WTC11 (cell line): Measurements from ENCODE around the gene FMN2. TPM values are rescaled to one million over a fixed set of nuclear protein-coding genes. Genes with fewer than 3 reads are reported as not detected.

Experiments used
- ATAC-seq: fragments of 200-7000 bp; cut with Tn5 transposase; 2 replicates; pipeline ENCODE4 v1.10.0; 2021; ENCODE audit warnings: mild to moderate bottlenecking, moderate library complexity
- CTCF ChIA-PET: fragments of 300-600 bp; sonication (Branson Sonifier 250); formaldehyde crosslinking; loops from one replicate; lab custom pipeline; 2021; ENCODE audit warnings: antibody characterized with exemption; lab: Charles Lee
- POLR2A ChIA-PET: fragments of 350-600 bp; sonication (Branson Sonifier 250); formaldehyde crosslinking; loops from one replicate; lab custom pipeline; 2021; ENCODE audit warnings: antibody characterized with exemption; lab: Charles Lee
- DNase-seq: peaks from one replicate; pipeline ENCODE4 v3.0.0; 2021; ENCODE audit warnings: low spot score
- H3K27ac Mint-ChIP-seq: 2 replicates; pipeline ENCODE4 v1.8.0; 2021; ENCODE audit warnings: mixed read lengths
- H3K27me3 Mint-ChIP-seq: 2 replicates; pipeline ENCODE4 v1.8.0; 2021; ENCODE audit warnings: low read depth, mild to moderate bottlenecking, moderate library complexity, mixed read lengths
- H3K36me3 Mint-ChIP-seq: 2 replicates; pipeline ENCODE4 v1.8.0; 2021; ENCODE audit warnings: mixed read lengths
- H3K4me1 Mint-ChIP-seq: 2 replicates; pipeline ENCODE4 v1.8.0; 2022; ENCODE audit warnings: mixed read lengths
- H3K4me3 Mint-ChIP-seq: 2 replicates; pipeline ENCODE4 v1.8.0; 2021; ENCODE audit warnings: mild to moderate bottlenecking, moderate library complexity, mixed read lengths
- H3K9me3 Mint-ChIP-seq: 2 replicates; pipeline ENCODE4 v1.8.0; 2021; ENCODE audit warnings: mixed read lengths
- ATF3 ChIP-seq: sonication (generic); formaldehyde crosslinking; conservative IDR thresholded peaks from 2 replicates; pipeline ENCODE4 v1.8.1; 2022; ENCODE audit warnings: mild to moderate bottlenecking, missing genetic modification reagents
- EMX1 ChIP-seq: fragments of 250-450 bp; sonication (Bioruptor Pico); IDR thresholded peaks from 2 replicates; pipeline ENCODE4 v1.8.0; 2021; ENCODE audit warnings: mild to moderate bottlenecking
- ERG ChIP-seq: fragments of 250-450 bp; sonication (Bioruptor Pico); IDR thresholded peaks from 2 replicates; pipeline ENCODE4 v1.8.0; 2021; ENCODE audit warnings: mild to moderate bottlenecking
- ETV6 ChIP-seq: sonication (generic); formaldehyde crosslinking; IDR thresholded peaks from 2 replicates; pipeline ENCODE4 v1.8.1; 2022; ENCODE audit warnings: mild to moderate bottlenecking, missing genetic modification reagents
- JUN ChIP-seq: sonication (generic); formaldehyde crosslinking; IDR thresholded peaks from 2 replicates; pipeline ENCODE4 v1.8.0; 2023; ENCODE audit warnings: mild to moderate bottlenecking, missing genetic modification reagents
- NFATC4 ChIP-seq: fragments of 250-450 bp; sonication (Bioruptor Pico); IDR thresholded peaks from 2 replicates; pipeline ENCODE4 v1.9.0; 2021; ENCODE audit warnings: mild to moderate bottlenecking
- NR1H2 ChIP-seq: sonication (generic); formaldehyde crosslinking; IDR thresholded peaks from 2 replicates; pipeline ENCODE4 v1.9.0; 2021; ENCODE audit warnings: mild to moderate bottlenecking, moderate library complexity, missing genetic modification reagents
- NR2C2 ChIP-seq: sonication (generic); formaldehyde crosslinking; IDR thresholded peaks from 2 replicates; pipeline ENCODE4 v1.8.0; 2022; ENCODE audit warnings: mild to moderate bottlenecking, missing genetic modification reagents
- RELA ChIP-seq: sonication (generic); formaldehyde crosslinking; IDR thresholded peaks from 2 replicates; pipeline ENCODE4 v1.8.1; 2022; ENCODE audit warnings: missing genetic modification reagents, mild to moderate bottlenecking, borderline replicate concordance
- TCF7 ChIP-seq: sonication (generic); formaldehyde crosslinking; IDR thresholded peaks from 2 replicates; pipeline ENCODE4 v1.8.0; 2022; ENCODE audit warnings: mild to moderate bottlenecking, low read depth, missing genetic modification reagents, moderate library complexity
- TP53 ChIP-seq: sonication (generic); formaldehyde crosslinking; IDR thresholded peaks from 2 replicates; pipeline ENCODE4 v1.8.1; 2023; ENCODE audit warnings: mild to moderate bottlenecking, missing genetic modification reagents
- ZMAT4 ChIP-seq: fragments of 250-450 bp; sonication (Bioruptor Pico); IDR thresholded peaks from 2 replicates; pipeline ENCODE4 v1.9.0; 2021; ENCODE audit warnings: mild to moderate bottlenecking
- ZNF317 ChIP-seq: sonication (generic); formaldehyde crosslinking; IDR thresholded peaks from 2 replicates; pipeline ENCODE4 v1.8.1; 2023; ENCODE audit warnings: low read depth, mild to moderate bottlenecking, moderate library complexity, missing genetic modification reagents, borderline replicate concordance
- ZNF423 ChIP-seq: fragments of 250-450 bp; sonication (Bioruptor Pico); IDR thresholded peaks from 2 replicates; pipeline ENCODE4 v2.1.2; 2022; ENCODE audit warnings: mild to moderate bottlenecking, moderate library complexity
- total RNA-seq: library from RNA; stranded (reverse); gene quantifications from 3 replicates; pipeline ENCODE4 v1.2.3, GENCODE V29; 2021
- TF ChIP-seq, protein P1 (sequence below): fragments of 250-450 bp; sonication (Bioruptor Pico); IDR thresholded peaks from 2 replicates; pipeline ENCODE4 v2.1.2; 2022; ENCODE audit warnings: mild to moderate bottlenecking, moderate library complexity
- TF ChIP-seq, protein P2 (sequence below): sonication (generic); formaldehyde crosslinking; IDR thresholded peaks from 2 replicates; pipeline ENCODE4 v1.8.1; 2023; ENCODE audit warnings: mild to moderate bottlenecking, missing genetic modification reagents
- TF ChIP-seq, protein P3 (sequence below): sonication (generic); formaldehyde crosslinking; IDR thresholded peaks from 2 replicates; pipeline ENCODE4 v1.8.1; 2023; ENCODE audit warnings: mild to moderate bottlenecking, missing genetic modification reagents
- TF ChIP-seq, protein P4 (sequence below): sonication (generic); formaldehyde crosslinking; IDR thresholded peaks from 2 replicates; pipeline ENCODE4 v1.8.0; 2022; ENCODE audit warnings: mild to moderate bottlenecking, missing genetic modification reagents
- TF ChIP-seq, protein P5 (sequence below): sonication (generic); formaldehyde crosslinking; conservative IDR thresholded peaks from 2 replicates; pipeline ENCODE4 v1.8.1; 2023; ENCODE audit warnings: mild to moderate bottlenecking, low read depth, missing genetic modification reagents, moderate library complexity

FMN2 gene
- total RNA-seq, 1 experiment from 2014 or later = 1.8 TPM

DNA sequence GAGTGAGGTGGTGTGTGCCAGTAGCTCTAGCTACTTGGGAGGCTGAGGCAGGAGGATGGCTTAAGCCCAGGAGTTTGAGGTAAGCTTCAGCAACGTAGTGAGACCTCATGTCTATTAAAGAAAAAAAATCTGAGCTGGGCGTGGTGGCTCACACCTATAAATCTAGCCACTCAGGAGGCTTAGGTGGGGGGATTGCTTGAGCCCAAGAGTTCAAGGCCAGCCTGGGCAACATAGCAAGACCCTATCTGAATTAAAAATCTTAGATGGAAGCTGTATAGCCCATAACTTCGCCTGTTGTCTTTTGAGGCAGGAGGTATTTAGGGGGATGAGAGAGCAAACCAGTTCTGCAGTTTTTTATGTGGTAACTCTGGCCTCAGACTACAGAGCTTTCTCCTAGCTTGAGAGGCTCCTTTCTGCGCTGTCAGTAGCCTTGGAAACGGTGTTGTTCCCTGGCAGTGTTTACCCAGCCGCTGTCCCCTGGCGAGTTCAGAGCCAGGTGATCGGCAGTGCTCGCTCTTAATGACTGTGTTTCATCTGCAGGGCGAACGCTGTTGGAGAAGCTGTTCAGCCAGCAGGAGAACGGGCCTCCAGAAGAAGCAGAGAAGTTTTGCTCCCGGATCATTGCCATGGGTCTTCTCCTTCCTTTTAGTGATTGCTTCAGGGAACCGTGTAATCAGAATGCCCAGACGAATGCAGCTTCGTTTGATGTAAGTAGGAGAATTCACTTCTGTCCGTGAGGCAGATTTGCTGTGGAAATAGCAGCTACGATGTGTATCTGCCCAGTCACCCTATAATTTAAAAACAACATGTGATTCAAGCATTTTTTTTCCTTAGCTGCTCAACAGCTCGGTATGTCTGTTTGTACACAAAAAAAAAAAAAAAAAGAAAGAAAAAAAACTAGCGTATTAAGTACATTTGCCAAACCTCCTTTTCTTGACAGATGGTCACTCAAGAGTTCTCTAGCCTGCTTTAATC is 31.2 kb downstream of the FMN2 start:
- Mint-ChIP-seq H3K9me3 (peaks cover 4% of the 10 kb centered on the region; the same call in 1 of the 2 replicates), H3K27me3 (no peaks in the 10 kb centered on the region), H3K4me1 (peaks cover 2% of the 10 kb centered on the region; the same call in 1 of the 2 replicates), H3K36me3 (no peaks in the 10 kb centered on the region), H3K27ac (no peak overlapping the region), H3K4me3 (no peak overlapping the region)
- peak; percentile 60; the same call in 1 of the 2 replicates for ATAC-seq
- TF ChIP-seq, protein P1, sequence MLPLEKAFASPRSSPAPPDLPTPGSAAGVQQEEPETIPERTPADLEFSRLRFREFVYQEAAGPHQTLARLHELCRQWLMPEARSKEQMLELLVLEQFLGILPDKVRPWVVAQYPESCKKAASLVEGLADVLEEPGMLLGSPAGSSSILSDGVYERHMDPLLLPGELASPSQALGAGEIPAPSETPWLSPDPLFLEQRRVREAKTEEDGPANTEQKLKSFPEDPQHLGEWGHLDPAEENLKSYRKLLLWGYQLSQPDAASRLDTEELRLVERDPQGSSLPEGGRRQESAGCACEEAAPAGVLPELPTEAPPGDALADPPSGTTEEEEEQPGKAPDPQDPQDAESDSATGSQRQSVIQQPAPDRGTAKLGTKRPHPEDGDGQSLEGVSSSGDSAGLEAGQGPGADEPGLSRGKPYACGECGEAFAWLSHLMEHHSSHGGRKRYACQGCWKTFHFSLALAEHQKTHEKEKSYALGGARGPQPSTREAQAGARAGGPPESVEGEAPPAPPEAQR (CRISPR knock-in tag) = no peak
- TF ChIP-seq ZNF317 (CRISPR knock-in tag) (no peak), JUN (CRISPR knock-in tag) (no peak), EMX1 (CRISPR knock-in tag) (no peak)
- TF ChIP-seq, protein P2, sequence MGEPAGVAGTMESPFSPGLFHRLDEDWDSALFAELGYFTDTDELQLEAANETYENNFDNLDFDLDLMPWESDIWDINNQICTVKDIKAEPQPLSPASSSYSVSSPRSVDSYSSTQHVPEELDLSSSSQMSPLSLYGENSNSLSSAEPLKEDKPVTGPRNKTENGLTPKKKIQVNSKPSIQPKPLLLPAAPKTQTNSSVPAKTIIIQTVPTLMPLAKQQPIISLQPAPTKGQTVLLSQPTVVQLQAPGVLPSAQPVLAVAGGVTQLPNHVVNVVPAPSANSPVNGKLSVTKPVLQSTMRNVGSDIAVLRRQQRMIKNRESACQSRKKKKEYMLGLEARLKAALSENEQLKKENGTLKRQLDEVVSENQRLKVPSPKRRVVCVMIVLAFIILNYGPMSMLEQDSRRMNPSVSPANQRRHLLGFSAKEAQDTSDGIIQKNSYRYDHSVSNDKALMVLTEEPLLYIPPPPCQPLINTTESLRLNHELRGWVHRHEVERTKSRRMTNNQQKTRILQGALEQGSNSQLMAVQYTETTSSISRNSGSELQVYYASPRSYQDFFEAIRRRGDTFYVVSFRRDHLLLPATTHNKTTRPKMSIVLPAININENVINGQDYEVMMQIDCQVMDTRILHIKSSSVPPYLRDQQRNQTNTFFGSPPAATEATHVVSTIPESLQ = no peak
- ChIA-PET POLR2A (no interaction called here), CTCF (interaction anchor here (0.6 to 1.8 kb wide), 3 partner anchors 11 to 159 kb away, joined by 3 to 6 read pairs (median 4); no protein-coding TSS in a partner anchor)
- peak; percentile 12 for DNase-seq

- Mint-ChIP-seq H3K27me3 (no peaks in the 10 kb centered on the region), H3K27ac (no peak overlapping the region), H3K4me3 (no peak overlapping the region), H3K36me3 (no peaks in the 10 kb centered on the region), H3K4me1 (peaks cover 2% of the 10 kb centered on the region; the same call in 1 of the 2 replicates), H3K9me3 (no peaks in the 10 kb centered on the region)
- no peak for DNase-seq
- POLR2A ChIA-PET = no interaction called here
- no peak for ATAC-seq
- CTCF ChIA-PET = no interaction called here
- TF ChIP-seq RELA (CRISPR knock-in tag) (no peak), ZMAT4 (CRISPR knock-in tag) (no peak), ATF3 (CRISPR knock-in tag) (no peak), NFATC4 (CRISPR knock-in tag) (no peak), ERG (CRISPR knock-in tag) (no peak), TP53 (CRISPR knock-in tag) (no peak), NR2C2 (CRISPR knock-in tag) (no peak), NR1H2 (no peak), TCF7 (CRISPR knock-in tag) (no peak), ETV6 (CRISPR knock-in tag) (no peak), ZNF423 (CRISPR knock-in tag) (no peak)
- TF ChIP-seq, protein P3, sequence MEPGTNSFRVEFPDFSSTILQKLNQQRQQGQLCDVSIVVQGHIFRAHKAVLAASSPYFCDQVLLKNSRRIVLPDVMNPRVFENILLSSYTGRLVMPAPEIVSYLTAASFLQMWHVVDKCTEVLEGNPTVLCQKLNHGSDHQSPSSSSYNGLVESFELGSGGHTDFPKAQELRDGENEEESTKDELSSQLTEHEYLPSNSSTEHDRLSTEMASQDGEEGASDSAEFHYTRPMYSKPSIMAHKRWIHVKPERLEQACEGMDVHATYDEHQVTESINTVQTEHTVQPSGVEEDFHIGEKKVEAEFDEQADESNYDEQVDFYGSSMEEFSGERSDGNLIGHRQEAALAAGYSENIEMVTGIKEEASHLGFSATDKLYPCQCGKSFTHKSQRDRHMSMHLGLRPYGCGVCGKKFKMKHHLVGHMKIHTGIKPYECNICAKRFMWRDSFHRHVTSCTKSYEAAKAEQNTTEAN (CRISPR knock-in tag) = no peak
- TF ChIP-seq, protein P4, sequence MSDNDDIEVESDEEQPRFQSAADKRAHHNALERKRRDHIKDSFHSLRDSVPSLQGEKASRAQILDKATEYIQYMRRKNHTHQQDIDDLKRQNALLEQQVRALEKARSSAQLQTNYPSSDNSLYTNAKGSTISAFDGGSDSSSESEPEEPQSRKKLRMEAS (CRISPR knock-in tag) = no peak
- TF ChIP-seq, protein P5, sequence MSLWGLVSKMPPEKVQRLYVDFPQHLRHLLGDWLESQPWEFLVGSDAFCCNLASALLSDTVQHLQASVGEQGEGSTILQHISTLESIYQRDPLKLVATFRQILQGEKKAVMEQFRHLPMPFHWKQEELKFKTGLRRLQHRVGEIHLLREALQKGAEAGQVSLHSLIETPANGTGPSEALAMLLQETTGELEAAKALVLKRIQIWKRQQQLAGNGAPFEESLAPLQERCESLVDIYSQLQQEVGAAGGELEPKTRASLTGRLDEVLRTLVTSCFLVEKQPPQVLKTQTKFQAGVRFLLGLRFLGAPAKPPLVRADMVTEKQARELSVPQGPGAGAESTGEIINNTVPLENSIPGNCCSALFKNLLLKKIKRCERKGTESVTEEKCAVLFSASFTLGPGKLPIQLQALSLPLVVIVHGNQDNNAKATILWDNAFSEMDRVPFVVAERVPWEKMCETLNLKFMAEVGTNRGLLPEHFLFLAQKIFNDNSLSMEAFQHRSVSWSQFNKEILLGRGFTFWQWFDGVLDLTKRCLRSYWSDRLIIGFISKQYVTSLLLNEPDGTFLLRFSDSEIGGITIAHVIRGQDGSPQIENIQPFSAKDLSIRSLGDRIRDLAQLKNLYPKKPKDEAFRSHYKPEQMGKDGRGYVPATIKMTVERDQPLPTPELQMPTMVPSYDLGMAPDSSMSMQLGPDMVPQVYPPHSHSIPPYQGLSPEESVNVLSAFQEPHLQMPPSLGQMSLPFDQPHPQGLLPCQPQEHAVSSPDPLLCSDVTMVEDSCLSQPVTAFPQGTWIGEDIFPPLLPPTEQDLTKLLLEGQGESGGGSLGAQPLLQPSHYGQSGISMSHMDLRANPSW (CRISPR knock-in tag) = no peak
These were observed 35.1 kb downstream of the FMN2 start for GRCh38 chr1:240126821-240127220.
